K562 (cell line): ENCODE measurements around the gene PDE2A.

Source experiments
- CTCF ChIP-seq, 3 experiments: IDR thresholded peaks in 2 of 3; conservative IDR thresholded peaks in 1 of 3; 2 replicates each; pipeline ENCODE4 v1.5.1; 2011 to 2012; ENCODE audit warnings: low read length in 3 of 3, mild to moderate bottlenecking in 3 of 3, control low read depth in 2 of 3, improper control_type of control experiment in 1 of 3, inconsistent platforms in 1 of 3, low read depth in 1 of 3, mixed read lengths in 1 of 3, moderate library complexity in 1 of 3; ENCODE audit not compliant: insufficient read depth in 2 of 3
- EZH2 ChIP-seq: IDR thresholded peaks from 2 replicates; pipeline ENCODE4 v1.6.1; 2012; ENCODE audit warnings: low read depth, mild to moderate bottlenecking, inconsistent platforms, low read length, borderline replicate concordance
- FOSL1 ChIP-seq: fragments of 200-800 bp; sonication (Bioruptor generic); conservative IDR thresholded peaks from 2 replicates; pipeline ENCODE4 v1.6.1; 2016; ENCODE audit warnings: missing genetic modification characterization, missing compliant biosample characterization
- HCFC1 ChIP-seq: IDR thresholded peaks from 2 replicates; pipeline ENCODE4 v1.6.1; 2012; ENCODE audit warnings: low read depth, low read length, improper control_type of control experiment
- POLR2AphosphoS5 ChIP-seq: IDR thresholded peaks from 2 replicates; pipeline ENCODE4 v1.6.1; 2011; ENCODE audit warnings: mild to moderate bottlenecking, low read depth, low read length, moderate library complexity; ENCODE audit not compliant: control insufficient read depth, insufficient read depth
- TCF7L2 ChIP-seq: fragments of 150-350 bp; IDR thresholded peaks from 2 replicates; pipeline ENCODE4 v1.6.1; 2016; ENCODE audit warnings: low read depth, mild to moderate bottlenecking, low read length, moderate library complexity
- ZBTB33 ChIP-seq: sonication (generic); formaldehyde crosslinking; IDR thresholded peaks from 2 replicates; pipeline ENCODE4 v1.8.1; 2023; ENCODE audit warnings: mild to moderate bottlenecking, missing genetic modification reagents
- ZNF12 ChIP-seq: sonication (generic); formaldehyde crosslinking; IDR thresholded peaks from 2 replicates; pipeline ENCODE4 v1.4.0; 2020; ENCODE audit warnings: mild to moderate bottlenecking, missing genetic modification reagents
- ZNF280A ChIP-seq: fragments of 450-650 bp; IDR thresholded peaks from 2 replicates; pipeline ENCODE4 v1.6.1; 2018; ENCODE audit warnings: mild to moderate bottlenecking, low read depth; ENCODE audit not compliant: partially characterized antibody

GRCh38 chr11:72606748-72607468, 67.3 kb downstream of the PDE2A start:
- TF ChIP-seq ZBTB33, result no peak
- no peak for TF ChIP-seq EZH2
- TF ChIP-seq POLR2AphosphoS5, result no peak
- TF ChIP-seq HCFC1, result no peak
- TF ChIP-seq FOSL1 (tag), result no peak
- TF ChIP-seq CTCF (IDR thresholded peaks at IDR 0.05 in 2 of 3, conservative IDR thresholded peaks at IDR 0.05 in 1 of 3; ENCODE audit: insufficient read depth in 2 of 3, low read depth in 1 of 3, low read length in 3 of 3), result no peak
- TF ChIP-seq TCF7L2, result no peak
- TF ChIP-seq ZNF280A, result no peak
- TF ChIP-seq ZNF12 (CRISPR knock-in tag), result no peak
